Stimulated activated CD8-positive, alpha-beta memory T cell treated with anti-CD3 and anti-CD28 coated beads, Interleukin-12 subunit alpha, Interleukin-12 subunit beta, amount 100 ng/mL, for 24 hours (primary cell): ENCODE measurements around the gene TFCP2.

Experiments used
- DNase-seq: peaks from one replicate; pipeline ENCODE4 v3.0.0-alpha.2; 2020; ENCODE audit errors: extremely low read depth

The TFCP2 gene

GRCh38 chr12:51197736-51198567 lies 25.0 kb upstream of the TFCP2 start:
- DNase-seq = no peak

GRCh38 chr12:51196547-51196946 lies 23.6 kb upstream of the TFCP2 start:
- no peak for DNase-seq

- no peak for DNase-seq
Measured at GRCh38 chr12:51195841-51196240, 22.9 kb upstream of the TFCP2 start.

- no peak for DNase-seq
Measured at GRCh38 chr12:51192284-51192671, 19.3 kb upstream of the TFCP2 start.

DNA sequence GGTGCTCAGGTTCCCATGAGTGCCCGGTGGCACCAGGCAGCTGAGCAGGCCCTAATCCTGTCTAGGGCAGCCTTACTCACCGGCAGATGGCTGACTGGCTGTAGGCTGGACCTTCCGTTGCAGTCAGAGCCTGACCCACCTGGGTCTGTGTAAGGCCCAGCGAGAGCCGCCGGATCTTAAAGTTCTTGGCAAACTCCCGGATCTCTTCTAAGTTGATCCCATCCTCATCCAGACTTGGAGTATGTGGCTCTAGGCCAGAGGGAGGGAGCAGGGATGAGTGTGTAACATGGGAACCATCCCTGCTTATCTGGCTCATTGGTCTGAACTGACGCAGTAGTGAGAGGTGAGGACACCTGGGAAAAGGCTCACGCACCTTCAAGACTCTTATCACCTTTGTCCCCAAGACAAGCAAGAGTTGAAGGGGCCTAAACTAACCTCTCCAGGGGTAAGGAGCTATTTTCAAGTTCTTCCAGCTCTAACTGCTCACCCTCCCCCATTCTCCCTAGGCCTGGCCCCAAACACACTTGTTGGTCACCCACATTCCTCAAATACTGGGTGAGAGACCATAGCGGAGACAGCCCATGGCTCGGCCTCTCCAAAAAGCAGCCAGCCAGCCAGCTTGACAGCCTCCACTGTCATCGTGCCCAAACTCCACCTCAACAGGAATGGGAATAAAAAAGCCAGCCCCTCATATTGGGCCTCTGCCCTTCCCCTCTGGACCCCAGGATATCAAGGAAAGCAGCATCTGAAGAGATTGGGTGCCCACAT lies 18.8 kb upstream of the TFCP2 start:
- DNase-seq = no peak

DNA sequence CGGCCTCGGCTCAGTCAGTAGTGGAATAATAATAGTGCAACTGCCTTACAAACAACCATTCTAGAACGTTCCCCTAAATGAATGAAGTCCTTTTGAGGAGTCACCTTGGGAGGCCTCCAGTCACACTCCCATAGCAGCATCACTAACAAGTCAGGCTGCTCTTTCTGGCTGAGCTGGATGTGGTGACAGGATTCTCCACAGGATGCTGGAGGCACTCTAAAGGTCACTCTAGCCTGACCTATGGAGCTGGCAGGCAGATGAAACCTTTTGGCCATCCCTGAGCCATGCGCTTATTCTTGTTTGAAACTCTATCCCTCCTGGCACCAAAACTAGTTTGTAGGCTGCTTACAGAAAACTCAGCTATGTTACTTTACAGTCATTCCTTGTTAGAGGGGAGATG lies 17.9 kb upstream of the TFCP2 start:
- DNase-seq = no peak

- DNase-seq = no peak
Measured at GRCh38 chr12:51189790-51190355, 16.9 kb upstream of the TFCP2 start.

DNA sequence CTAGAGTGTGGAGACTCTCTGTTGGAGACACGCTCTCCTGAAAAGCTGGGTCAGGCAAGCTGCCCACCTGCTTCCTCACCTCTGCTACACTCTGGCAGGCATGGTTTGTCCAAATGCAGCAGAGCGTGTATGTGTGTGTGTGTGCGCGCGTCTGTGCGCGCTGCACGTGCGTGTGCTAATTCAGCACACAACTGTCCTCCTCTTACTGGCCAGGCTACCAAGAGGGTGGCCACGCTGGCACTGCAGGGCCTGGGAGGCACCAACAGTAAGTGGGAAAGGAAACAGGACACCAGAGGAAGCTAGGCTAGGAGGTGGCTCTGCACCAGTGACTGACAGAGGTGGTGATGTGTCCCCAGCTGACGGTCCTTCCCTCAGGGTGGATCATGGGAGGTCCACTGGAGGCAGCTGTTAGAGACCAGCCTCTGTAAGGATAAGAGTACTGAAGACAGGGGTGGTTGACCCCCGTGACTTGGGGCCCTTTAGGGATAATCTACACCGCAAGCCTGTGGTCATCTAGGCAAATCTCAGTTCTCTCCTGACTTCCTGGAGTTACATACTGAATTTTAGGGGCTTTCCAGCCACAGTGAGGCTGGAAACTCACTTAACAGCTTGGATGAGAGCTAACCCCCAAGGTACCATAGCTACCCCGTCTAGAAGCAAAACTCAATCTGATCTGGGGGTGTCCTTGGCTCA lies 15.6 kb upstream of the TFCP2 start:
- DNase-seq = no peak

- no peak for DNase-seq
Measured at GRCh38 chr12:51187370-51187987, 14.5 kb upstream of the TFCP2 start.

DNA sequence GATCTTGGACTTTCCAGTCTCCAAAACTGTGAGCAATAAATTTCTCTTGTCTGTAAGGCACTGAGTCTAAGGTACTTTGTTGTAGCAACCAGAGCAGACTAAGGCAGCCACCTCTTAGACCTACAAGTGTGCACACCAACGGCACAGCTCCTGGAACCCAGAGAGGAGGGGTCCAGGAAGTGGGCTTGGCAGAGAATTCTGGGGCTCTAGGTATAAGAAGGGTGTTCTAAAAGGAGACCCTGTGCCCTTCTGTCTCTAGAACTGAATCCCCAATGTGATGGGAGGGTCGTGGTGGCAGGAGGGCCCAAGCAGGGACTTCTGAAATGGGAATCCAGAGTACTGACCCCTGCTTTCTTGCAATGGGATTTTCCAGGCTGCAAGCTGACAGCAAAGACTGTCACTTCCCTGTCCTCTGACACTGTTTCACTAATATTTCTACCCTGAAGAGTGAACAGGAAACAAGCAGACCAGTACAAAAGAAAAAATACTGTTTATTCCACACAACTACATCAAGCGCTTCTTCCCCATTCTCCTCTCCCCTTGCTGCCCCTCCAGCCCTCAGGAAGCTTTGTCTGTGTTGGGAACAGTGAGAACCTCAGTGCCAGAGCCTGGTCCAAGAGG lies 13.6 kb upstream of the TFCP2 start:
- no peak for DNase-seq

- no peak for DNase-seq
Measured at GRCh38 chr12:51185171-51185717, 12.3 kb upstream of the TFCP2 start.

DNA sequence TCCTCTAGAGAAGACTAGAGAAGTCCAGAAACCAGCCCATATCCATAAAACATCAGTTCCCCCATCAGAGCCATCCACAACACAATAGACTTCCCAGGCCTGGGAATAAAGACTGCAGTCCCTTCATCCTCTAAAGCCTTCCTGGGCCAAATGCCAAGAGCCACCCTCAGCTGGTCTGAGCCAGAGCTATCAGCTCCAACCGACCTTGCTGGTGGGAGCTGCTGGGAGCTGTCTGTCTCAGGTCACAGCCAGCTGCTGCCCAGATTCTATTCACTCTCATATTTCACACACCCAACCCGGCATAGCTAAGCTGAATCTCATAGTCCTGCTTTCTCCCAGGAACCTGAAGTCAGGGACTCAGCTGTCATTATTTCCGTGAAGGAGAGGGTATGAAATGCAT lies 10.9 kb upstream of the TFCP2 start:
- no peak for DNase-seq

DNA sequence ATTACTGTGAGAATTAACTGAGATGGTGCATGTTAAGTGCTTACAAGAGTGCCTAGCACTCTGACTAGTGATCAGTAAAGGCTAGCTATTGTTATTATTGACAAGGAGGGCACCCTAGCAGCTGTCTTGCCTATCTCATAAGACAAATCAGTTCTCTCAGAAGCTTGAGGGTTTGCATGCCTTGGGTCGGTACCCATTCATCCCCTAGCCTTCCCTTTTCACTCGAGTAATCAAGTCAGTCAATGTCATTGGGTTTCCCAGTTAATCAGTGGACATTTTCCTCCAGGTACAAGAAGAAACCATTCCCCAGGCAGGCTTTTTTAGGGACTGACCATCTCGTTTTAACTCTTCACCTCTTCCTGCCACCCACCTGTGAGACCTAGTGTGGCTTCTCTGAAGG lies 10.4 kb upstream of the TFCP2 start:
- DNase-seq = no peak

- no peak for DNase-seq
Measured at GRCh38 chr12:51181558-51181957, 8.6 kb upstream of the TFCP2 start.

- DNase-seq = no peak
Measured at GRCh38 chr12:51177897-51178296, 5.0 kb upstream of the TFCP2 start.

- DNase-seq = no peak
Measured at GRCh38 chr12:51174501-51174900, 1.6 kb upstream of the TFCP2 start.

- DNase-seq = no peak
Measured at GRCh38 chr12:51171884-51172514, 936 bp downstream of the TFCP2 start.

- DNase-seq = no peak
Measured at GRCh38 chr12:51163795-51164194, 9.1 kb downstream of the TFCP2 start.

GRCh38 chr12:51162217-51162616 lies 10.7 kb downstream of the TFCP2 start:
- no peak for DNase-seq

GRCh38 chr12:51160814-51161459 lies 12.0 kb downstream of the TFCP2 start:
- DNase-seq = no peak
